CD4-positive, alpha-beta T cell treated with Interferon alpha-2 for 1 hour (primary cell): ENCODE measurements around the gene N4BP2L1.
A peak's percentile ranks its signal among the peaks of the same experiment; 100 is the strongest.

Source experiments
- DNase-seq, 2 donors: peaks; one replicate each; pipeline ENCODE4 v3.0.0-alpha.2; 2020 to 2022

The N4BP2L1 gene

DNA sequence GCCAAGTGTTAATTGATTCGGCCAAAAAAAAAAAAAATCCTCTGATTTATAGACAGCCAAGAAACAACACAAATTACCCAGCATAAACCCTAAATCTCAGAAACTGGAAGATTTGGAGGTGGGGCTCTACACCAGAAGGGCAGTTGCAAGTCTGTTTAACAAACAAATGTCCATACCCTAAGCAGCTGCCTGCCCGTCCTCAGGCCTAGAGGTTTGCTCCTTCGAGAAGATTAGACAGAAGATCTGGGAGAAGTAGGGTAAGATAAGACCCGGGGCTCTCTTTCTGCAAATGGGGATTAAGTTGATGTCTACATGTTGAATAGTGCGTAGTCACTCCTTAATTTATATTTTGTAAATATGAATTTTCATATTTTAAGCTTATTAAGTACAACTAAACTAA is 3.4 kb upstream of the N4BP2L1 start:
- DNase-seq, result no peak

DNA sequence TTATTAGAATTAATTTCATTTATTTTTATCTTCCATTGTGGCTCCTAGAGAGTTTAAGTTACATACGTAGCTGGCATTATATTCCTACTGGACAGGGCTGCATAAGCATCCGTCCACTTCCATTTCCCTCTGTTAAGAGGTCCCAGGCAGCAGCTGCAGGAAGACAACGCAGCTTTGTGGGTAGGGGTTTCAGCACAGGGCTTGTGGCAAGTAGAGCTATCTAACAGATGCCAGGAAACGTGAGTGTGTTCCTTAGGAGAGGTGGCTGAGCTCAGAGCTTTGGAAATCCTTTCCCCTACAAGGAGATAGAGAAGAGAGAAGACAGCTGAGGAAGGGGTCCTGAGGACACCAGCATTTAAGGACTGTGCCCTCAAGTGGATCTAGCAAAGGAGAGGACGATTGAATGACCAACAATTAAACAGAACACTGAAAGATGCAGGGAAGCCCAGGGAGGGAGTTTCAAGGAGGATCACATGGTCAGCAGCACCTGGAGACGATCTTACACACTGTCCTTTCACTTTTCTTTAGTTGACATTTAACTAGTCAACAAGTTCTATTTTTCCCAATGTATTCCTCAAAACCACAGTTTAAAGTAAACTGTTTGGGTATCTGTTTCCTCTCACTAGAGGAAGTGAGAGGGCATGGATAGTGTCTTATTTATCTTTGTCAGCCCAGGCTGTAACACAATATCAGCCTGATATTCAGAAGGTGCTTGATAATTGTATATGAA is 2.3 kb upstream of the N4BP2L1 start:
- DNase-seq, result no peak

DNA sequence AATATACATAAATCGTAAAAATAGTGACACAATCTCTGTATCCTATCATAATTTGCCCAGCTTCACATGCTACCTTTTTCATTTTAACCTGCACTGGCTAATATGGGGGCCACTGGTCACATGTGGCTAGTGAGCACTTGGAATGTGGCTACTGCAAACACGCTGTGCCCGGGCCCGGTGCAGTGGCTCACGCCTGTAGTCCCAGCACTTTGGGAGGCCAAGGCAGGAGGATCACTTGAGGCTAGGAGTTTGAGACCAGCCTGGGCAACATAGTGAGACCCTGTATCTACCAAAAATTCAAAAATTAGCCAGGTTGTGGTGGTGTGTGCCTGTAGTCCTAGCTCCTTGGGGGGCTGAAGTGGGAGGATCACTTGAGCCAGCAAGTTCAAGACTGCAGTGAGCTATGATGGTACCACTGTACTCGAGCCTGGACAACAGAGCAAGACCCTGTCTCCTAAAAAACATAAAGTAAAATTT is 1.5 kb upstream of the N4BP2L1 start:
- DNase-seq, result no peak

DNA sequence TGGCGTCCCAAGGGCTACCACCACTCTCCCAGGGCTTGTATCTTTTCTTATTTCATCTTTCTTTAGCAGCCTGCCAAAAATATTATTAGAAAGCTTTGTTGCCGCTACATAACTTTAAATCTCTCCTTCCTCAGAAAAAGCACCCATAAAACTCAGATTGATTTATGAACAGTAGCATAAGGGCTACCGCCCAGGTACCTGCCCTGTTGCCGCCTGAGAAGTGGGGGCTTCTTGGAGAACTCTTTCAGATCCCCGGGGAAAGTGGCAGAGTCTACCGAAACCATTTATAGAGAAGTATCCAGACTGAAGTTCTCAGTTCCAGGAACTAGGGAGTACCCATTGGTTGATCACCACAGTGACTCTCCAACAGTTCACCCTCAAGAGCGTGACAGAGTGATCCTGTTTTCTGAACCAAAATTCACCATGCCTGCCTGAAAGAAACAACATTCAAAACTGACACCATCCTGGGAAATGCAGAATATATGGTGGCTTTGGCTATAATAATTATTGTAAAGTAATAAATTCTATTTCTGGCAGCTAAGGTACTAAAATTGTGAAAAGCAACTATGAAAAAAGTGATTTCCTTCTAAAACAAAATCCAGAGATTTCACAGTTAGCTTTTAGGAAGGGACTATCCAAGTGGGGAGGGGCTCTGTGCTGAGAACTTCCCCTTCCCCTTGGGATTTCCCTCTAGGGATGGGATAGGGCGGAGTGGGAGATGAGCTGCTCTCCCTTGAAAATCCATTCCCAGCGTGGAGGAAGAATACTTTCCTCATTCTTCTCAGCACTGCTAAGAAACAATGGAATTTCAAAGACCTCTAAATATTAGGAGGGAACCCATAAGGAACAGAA is 877 bp upstream of the N4BP2L1 start:
- DNase-seq, result peak; percentile 43 to 45

DNA sequence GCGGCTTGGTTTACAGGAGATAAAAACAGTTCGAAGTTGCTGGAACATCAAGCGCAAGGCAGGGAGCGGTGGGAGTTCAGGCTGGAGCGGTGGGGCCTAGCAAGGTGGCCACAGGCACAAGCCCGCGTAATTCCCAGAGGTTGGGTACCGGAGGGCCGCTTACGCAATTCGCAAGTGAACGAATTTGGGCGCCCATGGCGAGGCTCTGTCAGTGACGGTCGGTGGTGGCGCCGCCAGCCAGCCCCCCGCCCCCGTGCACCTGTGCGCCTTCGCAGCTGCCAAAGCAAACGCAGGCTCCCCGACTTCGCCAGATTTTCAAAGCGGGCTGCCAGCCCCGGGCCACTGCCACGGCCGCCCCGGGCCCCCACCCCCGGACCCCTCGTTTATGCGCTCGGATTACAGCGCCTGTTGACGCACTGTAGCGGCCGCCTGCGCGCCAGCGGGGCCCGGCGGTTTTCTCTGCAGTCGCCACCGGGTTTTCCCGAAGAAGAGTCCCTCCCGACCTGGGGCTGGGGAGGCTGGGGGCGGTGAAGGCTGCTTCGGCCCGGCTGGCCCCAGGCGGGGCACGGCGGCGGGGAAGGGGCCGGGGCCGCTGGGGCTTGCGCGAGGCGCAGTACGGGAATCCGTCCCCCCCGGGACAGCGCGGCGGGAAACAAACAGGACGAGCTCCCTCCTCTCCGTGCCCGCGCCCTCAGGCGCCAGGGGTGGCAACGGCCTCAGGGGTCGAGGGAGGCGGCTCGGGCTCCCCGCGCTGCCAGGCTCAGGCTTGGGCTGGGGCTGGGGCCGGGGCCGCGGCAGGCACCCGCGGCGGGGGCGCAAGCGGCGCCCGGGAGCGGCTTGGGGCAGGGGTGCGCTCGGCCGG is 709 bp downstream of the N4BP2L1 start:
- peak; percentile 62 to 67 for DNase-seq

DNA sequence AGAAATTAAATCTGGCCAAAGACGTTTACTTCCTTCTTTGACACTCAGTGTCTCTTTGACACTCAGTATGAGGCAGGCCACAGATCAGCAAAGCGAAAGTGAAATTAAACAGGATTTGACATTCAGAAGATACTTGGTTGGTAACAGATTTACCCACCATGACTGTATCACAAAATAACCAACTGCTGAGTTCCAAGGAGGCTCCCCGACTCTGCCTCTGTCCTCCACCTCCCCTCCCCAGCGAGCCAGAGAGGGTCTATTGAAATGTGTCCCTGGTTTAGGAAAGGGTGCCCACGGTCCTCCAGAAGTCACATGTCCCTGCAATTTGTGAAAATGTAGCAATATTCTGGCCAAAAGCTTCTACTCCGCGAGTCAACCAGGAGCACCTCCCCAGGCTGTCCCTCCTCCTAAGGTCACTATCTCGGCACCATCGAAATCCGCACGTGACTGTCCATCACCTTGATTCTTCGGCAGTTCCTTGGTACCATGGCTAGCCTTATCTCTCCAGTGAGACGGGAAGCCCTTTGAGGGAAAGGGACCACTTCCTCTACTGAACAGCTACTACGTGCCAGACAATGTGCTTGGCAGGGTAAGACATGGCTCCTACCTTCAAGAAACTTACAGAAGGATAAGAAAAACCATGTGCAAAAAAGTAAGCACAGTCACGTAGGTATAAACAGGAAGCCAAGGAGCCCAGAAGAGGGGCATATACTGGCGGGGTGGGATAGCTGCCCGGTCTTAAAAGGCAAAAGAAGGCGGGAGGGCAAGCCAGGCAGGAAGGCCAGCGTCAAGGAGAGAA is 1.5 kb downstream of the N4BP2L1 start:
- peak; percentile 56 to 81 for DNase-seq

DNA sequence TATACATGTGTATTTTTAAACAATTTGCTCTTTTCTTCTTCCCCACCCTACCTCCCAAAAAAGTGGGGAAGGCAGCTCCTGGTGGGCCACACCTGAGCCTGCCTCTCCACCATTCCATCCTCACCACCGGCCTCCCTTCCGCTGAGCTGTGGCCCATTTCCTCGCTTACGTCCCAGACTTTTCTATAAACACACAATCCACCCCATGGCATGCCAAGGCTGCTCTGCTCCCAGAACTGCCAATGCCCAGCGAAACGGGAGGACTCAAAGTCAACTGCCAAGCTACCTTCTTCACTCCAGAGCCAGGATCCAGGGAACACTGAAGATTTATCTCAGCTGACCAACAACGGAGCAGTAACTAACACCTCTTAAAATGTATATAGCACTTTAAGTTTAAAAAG is 2.8 kb downstream of the N4BP2L1 start:
- no peak for DNase-seq

DNA sequence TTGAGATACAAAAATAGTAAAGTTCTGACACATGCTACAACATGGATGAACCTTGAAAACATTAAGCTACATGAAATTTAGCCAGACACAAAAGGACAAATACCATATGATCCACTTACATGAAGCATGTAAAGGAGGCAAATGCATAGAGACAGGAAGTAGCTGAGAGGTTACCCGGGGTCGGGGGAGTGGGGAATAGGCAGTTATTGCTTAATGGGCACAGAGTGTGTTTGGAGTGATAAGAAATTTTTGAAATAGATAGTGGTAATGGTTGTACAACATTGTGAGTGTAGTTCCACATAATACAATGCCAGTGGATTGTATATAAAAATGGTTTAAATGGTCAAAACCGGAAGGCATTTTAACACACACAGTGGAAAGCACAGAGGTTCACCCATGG is 4.3 kb downstream of the N4BP2L1 start:
- no peak for DNase-seq

DNA sequence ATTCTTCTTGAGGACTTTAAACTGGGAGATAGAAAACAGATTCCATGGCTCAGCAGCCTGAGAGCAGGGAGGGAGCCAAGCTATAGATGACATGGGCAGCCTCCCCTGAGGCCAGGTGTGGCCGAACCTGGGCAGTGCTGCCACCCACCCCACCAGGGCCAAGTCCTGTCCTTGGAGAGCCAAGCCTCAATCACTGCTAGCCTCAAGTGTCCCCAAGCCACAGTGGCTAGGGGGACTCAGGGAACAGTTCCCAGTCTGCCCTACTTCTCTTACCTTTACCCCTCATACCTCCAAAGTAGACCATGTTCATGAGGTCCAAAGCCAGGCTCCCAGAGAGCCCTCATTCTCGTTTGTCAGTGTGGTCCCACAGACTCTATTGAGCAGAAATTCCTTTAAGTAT is 8.1 kb downstream of the N4BP2L1 start:
- no peak for DNase-seq

DNA sequence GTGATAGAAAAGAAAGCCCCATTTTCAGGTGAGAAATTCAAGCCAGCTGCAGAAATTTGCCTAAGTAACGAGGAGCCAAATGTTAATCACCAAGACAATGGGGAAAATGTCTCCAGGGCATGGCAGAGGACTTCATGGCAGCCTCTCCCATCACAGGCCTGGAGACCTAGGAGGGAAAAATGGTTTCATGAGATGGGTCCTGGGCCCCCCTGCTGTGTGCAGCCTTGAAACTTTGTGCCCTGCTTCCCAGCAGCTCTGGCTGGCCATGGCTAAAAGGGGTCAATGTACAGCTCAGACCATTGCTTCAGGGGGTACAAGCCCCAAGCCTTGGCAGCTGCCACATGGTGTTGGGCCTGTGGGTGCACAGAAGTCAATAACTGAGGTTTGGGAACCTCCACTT is 9.9 kb downstream of the N4BP2L1 start:
- no peak for DNase-seq

DNA sequence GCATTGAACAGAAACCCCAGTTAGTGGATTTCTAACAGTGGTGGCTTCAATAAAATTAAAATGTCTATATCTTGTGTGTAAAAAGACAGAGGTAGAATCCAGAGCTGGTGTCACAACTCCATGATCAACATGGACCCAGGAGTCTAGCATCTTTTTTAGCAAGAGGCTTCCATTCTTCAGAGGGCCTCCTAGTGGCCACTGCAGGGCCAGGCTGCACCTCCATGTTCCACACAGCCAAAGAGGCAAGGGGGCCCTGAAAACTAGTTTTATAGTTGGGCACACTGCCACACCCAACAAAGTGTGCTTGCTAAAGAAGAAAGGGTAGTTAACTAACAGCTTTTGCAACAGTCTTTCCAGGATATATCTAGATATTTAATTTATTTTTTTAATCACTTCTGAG is 12.9 kb downstream of the N4BP2L1 start:
- DNase-seq, result peak in 1 of 2 donors; percentile 46

DNA sequence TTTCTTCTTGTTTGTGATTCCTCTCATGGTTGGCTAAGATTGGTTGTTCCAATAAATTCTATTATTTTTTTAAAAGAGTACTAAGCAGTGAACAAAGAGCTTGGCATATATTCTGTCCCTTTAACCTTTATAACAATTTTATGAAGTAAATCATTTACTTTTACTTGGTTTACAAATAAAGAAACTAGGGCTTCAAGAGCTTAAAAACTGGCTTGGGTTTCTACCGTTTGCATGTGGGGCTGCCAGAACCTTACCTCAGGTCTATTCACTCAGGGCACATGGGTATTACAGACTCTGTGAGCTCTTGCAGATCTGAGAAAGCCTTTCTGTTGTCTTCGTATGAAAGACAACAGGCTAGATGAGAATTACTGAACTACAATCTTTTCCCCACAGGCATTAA is 13.3 kb downstream of the N4BP2L1 start:
- DNase-seq, result no peak

DNA sequence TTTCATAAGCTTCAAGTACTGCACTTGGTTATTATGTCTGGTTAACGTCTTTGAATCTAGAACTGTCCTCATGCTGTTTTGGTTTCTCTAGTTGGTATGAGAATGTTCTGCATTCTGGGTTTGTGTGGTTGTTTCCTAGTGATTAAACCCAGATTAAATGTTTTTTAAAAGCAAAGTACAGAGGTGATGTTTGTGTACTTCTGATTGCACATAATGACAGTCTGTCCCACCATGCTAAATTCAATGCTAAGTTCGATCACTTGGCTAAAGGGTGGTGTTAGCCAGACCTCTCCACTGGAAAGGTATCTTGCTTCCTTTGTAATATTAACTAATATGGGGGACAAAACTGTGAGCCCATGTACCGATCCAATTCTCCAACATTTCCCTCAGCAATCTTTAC is 14.6 kb downstream of the N4BP2L1 start:
- DNase-seq, result no peak

DNA sequence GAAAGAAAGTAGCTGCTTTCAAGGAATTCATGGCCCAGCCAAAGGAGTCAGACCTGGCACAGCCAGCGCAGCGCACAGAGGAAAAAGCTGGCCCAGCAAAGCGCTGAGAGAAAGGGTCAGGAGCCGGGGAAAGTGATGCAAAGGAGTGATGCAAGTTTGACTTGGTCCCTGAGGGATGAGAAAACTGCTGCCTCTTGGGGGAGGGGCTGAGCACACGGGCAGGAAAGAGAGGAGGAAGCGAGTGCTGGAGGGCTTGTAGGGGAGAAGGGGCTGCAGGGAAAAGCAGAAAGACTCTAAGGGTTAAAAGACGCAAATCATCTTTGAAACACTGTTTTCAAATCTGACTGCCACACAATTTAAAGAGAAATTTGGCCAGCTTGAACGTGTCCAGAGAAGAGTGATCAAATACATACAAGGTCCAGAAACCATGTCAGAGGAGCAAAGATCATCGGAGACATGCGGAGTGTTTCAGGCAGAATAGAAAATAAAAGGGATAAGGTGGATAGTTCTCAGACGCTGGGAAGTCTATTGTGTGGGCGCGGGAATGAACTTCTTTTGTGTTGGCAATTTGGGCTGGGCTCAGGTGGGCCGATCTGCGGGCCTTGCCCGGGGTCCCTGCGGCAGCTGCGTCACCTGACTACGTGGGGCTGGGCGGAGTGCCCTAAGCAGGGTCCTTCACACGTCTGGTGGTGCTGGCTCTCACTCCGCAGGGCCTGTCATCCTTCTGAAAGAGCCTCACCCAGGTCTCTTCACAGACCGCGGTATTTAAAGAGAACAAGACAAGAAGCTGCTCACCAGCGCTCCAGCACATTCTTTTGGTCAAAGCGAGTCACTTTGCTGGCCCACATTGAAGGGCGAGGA is 18.1 kb downstream of the N4BP2L1 start:
- no peak for DNase-seq

DNA sequence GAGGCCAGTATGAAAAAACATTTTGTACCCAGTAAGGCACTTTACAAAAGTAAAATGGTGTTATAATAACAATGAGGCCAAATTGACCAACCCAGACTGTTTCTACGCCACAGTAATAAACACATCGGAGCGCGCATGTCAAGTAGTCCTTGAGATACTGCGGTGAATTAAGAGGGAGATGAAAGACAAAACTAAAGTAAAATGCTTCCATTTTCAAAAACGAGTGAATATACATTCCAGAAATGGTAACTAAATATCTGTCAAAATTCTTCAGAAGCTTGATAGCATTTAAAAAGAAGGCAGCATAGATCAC is 19.0 kb downstream of the N4BP2L1 start:
- no peak for DNase-seq

DNA sequence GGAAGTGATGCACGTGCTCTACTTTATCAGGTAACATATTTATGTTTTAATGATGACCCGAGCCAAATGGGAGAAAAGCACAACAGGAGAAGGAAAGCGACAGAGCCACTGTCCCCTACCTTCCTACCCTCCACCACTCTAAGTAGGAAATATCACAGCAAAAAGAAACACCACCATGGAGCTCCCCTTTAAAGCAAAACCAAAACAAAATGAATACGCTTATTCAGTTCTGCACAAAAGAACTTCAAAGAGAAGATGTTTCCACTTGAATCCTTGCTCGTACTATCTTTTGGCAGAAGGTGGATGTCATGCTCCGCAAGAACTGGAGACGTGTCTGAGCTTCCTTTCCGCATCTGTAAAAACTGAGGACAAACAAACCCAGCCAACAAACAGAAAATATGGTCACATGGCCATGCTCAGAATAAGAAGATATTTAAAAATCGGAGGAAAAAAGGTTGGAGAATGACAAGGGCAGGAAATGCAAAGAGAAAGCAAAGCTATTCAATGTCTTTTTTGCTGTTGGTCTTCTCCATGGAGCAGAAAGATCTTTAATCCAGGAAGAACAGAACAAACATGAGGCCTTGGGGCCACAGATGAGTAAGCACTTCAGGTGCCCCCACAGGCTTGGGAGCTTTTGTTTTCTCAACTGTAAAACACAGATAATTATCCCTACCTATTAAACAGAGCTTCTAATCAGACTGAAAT is 19.5 kb downstream of the N4BP2L1 start:
- DNase-seq, result no peak

DNA sequence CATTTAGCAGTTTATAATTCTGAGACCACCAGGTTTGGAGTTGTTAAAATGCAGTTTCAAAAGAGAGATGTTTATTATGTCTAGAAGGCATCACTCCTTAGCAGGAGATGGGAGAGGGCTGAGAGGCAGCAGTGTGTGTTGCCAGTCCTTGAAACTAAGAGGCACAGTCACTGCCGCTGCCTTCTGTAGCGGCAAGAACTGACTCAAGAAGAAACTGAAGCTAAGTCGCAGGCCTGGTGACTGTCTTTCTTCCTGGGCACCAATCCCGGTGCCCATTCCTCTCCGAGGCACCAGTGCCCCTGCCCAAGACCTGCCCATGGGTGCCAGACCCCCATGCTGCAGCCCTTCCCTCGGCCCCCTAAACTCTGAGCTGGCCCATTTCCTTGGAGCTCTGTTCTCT is 20.1 kb downstream of the N4BP2L1 start:
- DNase-seq, result no peak

DNA sequence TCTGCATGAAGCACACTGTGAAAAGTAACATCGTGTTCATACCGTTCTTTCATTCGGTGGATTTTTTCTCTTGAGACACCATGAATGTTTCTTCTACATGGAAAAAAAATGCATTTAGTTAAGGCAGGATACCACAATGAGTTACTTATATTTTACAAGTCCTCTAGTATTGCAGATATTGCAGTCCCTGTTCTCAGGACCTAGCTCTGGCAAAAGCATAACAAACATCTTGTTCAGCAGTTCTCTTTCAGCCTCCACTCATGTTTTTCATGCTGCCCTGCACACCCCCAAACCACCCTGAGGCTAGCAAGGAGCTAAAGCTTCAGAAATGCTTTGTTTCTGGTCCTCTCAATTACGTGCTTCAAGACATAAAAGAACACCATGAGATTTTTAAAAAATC is 24.8 kb downstream of the N4BP2L1 start:
- no peak for DNase-seq

DNA sequence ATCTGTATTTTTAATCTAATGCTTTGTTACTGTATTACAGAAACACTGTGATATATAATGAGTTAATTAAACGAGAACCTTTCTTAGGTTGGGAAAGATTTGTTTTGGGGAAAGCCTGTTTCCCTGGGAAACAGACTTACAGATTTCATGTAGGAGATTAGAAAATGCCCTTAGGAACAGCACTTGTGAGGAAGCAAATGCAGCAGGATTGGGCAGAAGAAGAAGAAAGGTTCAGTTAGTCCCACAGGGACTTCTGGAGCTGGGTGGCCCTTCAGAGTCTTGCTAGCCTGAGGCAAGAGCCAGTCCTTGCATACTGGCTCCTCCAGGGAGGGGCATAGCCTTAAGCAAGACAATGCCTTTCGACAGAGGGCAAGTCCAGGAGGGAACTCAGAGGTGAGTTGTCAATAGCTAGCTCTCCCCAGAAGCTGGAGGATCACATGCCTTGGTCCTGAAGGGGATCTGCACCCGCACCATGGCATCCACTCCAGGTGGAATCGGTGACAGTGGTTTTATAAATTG is 36.8 kb downstream of the N4BP2L1 start:
- no peak for DNase-seq

DNA sequence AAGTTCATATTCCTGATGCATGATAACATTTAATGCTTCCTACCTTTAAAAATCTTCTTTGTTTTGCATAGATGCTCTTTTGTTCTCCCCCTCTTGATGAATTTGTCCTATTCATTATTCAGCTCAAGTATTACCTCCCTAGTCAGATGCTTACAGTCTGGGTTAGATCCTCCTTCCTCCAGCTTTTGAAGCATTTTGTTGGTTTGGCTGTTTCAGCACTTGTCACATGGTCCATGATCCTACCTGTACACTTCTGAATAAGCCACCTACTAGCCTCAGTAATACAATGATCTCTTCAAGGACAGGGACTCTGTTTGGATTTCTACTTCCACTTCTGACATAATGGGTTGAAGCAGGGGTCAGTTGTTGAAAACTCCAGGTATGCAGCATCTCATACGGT is 37.4 kb downstream of the N4BP2L1 start:
- DNase-seq, result no peak

DNA sequence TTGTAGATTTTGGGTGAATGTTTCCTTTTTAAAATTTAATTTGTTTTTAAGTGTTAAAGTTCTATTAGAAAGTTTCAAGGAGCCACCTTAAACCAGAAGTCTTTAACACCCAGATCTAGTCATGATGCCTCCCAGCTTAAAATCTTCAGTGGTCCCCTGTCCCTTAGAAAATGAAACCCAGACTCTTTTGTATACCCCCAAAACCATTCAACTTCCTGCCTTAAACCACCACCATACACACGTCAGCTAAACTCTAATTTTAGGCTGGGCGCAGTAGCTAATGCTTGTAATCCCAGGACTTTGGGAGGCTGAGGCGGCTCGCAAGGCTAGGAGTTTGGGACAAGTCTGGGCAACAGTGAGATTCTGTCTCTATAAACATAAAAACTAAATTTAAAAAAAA is 37.9 kb downstream of the N4BP2L1 start:
- DNase-seq, result peak in 1 of 2 donors; percentile 41
